B cell (primary cell): ENCODE data around the gene GPX2. TPM values are rescaled to one million over a fixed set of nuclear protein-coding genes. Genes with fewer than 3 reads are reported as not detected.

ENCODE experiments used
- ATAC-seq: fragments of 200-7000 bp; cut with Tn5 transposase; one replicate; pipeline ENCODE4 v1.10.0; 2021; ENCODE audit warnings: low read depth, mild to moderate bottlenecking, moderate number of reproducible peaks, moderate library complexity
- CTCF ChIA-PET: fragments of 350-600 bp; sonication (Branson Sonifier 250); formaldehyde crosslinking; loops from one replicate; lab custom pipeline; 2021; ENCODE audit warnings: antibody characterized with exemption, inconsistent platforms; lab: Charles Lee
- POLR2A ChIA-PET: fragments of 350-600 bp; sonication (Branson Sonifier 250); formaldehyde crosslinking; loops from one replicate; lab custom pipeline; 2021; ENCODE audit warnings: antibody characterized with exemption; lab: Charles Lee
- DNase-seq: peaks from one replicate; pipeline ENCODE4 v3.0.0; 2013
- H2AFZ ChIP-seq: 2 replicates; pipeline ENCODE4 v1.6.1; 2012; ENCODE audit warnings: mild to moderate bottlenecking, low read depth, low read length; ENCODE audit not compliant: insufficient read depth, poor library complexity, severe bottlenecking
- H3K27ac ChIP-seq, 2 donors: 1 replicate in 1 of 2; 2 replicates in 1 of 2; pipeline ENCODE4 v1.5.1; 2012 to 2013; ENCODE audit warnings: low read length in 2 of 2, mild to moderate bottlenecking in 2 of 2, moderate library complexity in 1 of 2
- H3K27me3 ChIP-seq, 4 experiments: fragments of 200-600 bp in 1 of 4; sonication (generic) in 1 of 4; replicated peaks in 1 of 4; 1 replicate in 2 of 4; 2 replicates in 2 of 4; pipeline versions ENCODE4 v1.6.1 to v1.7.0; 2013 to 2016; ENCODE audit warnings: low read length in 3 of 4, mild to moderate bottlenecking in 2 of 4, mixed read lengths in 1 of 4, moderate library complexity in 1 of 4; ENCODE audit not compliant: insufficient read depth in 4 of 4, control insufficient read depth in 3 of 4; ENCODE audit errors: control extremely low read depth in 1 of 4
- H3K36me3 ChIP-seq, 2 experiments: replicated peaks in 1 of 2; 1 replicate in 1 of 2; 2 replicates in 1 of 2; pipeline versions ENCODE4 v1.6.1 to v1.7.1; 2013; ENCODE audit warnings: low read length in 1 of 2; ENCODE audit not compliant: insufficient read depth in 2 of 2, control insufficient read depth in 1 of 2; ENCODE audit errors: control extremely low read depth in 1 of 2, extremely low read depth in 1 of 2
- H3K4me1 ChIP-seq, 2 donors: fragments of 200-600 bp in 1 of 2; sonication (generic) in 1 of 2; 1 replicate in 1 of 2; 2 replicates in 1 of 2; pipeline versions ENCODE4 v1.5.1 to v1.6.1; 2013 to 2017; ENCODE audit warnings: low read length in 2 of 2; ENCODE audit not compliant: control insufficient read depth in 2 of 2, insufficient read depth in 2 of 2
- H3K4me2 ChIP-seq: replicated peaks from 2 replicates; pipeline ENCODE3; 2012; ENCODE audit warnings: mild to moderate bottlenecking, low read depth, low read length; ENCODE audit not compliant: poor library complexity, severe bottlenecking
- H3K4me3 ChIP-seq, 5 experiments: fragments of 200-600 bp in 1 of 5; sonication (generic) in 1 of 5; 1 replicate in 3 of 5; 2 replicates in 2 of 5; pipeline versions ENCODE4 v1.5.1 to v1.7.0; 2011 to 2016; ENCODE audit warnings: low read length in 4 of 5, mild to moderate bottlenecking in 4 of 5, low read depth in 2 of 5, control low read depth in 1 of 5, moderate library complexity in 1 of 5; ENCODE audit not compliant: insufficient read depth in 1 of 5; ENCODE audit errors: control extremely low read depth in 1 of 5, extremely low read depth in 1 of 5
- H3K79me2 ChIP-seq: fragments of 200-600 bp; sonication (generic); one replicate; pipeline ENCODE4 v1.6.0; 2016; ENCODE audit warnings: low read length; ENCODE audit not compliant: control insufficient read depth, insufficient read depth
- H3K9ac ChIP-seq: fragments of 200-600 bp; sonication (generic); 2 replicates; pipeline ENCODE4 v1.6.1; 2017; ENCODE audit warnings: mild to moderate bottlenecking, low read length, moderate library complexity
- H3K9me3 ChIP-seq, 3 donors: one replicate each; pipeline versions ENCODE4 v1.6.1 to v1.7.1; 2013; ENCODE audit warnings: low read length in 2 of 3; ENCODE audit not compliant: control insufficient read depth in 2 of 3, insufficient read depth in 1 of 3; ENCODE audit errors: control extremely low read depth in 1 of 3
- H4K20me1 ChIP-seq: 2 replicates; pipeline ENCODE4 v1.6.0; 2012; ENCODE audit warnings: mild to moderate bottlenecking, low read length; ENCODE audit not compliant: insufficient read depth, control insufficient read depth, poor library complexity, severe bottlenecking
- H3K27ac Mint-ChIP-seq: one replicate; pipeline ENCODE4 v1.8.0; 2021; ENCODE audit warnings: mixed read lengths
- H3K27me3 Mint-ChIP-seq: one replicate; pipeline ENCODE4 v1.8.0; 2021; ENCODE audit warnings: mixed read lengths
- H3K4me1 Mint-ChIP-seq: one replicate; pipeline ENCODE4 v1.8.0; 2021; ENCODE audit warnings: mixed read lengths
- H3K4me3 Mint-ChIP-seq: one replicate; pipeline ENCODE4 v1.8.0; 2021; ENCODE audit warnings: mixed read lengths
- H3K9me3 Mint-ChIP-seq: one replicate; pipeline ENCODE4 v1.8.0; 2022; ENCODE audit warnings: mixed read lengths; ENCODE audit not compliant: insufficient read depth
- CTCF ChIP-seq: fragments of 200-600 bp; IDR thresholded peaks from one replicate; pipeline ENCODE4 v1.8.0; 2022; ENCODE audit warnings: antibody characterized with exemption, mild to moderate bottlenecking
- EZH2 ChIP-seq: IDR thresholded peaks from 2 replicates; pipeline ENCODE4 v1.6.1; 2012; ENCODE audit warnings: borderline replicate concordance, low read depth, mild to moderate bottlenecking, moderate library complexity, low read length; ENCODE audit not compliant: insufficient read depth, poor library complexity, severe bottlenecking
- WGBS: methylation state at CpG from one replicate; pipeline ENCODE4 v1.1.5; 2013; ENCODE audit warnings: missing lambda C conversion rate; ENCODE audit not compliant: insufficient coverage; 5-methylcytosine and 5-hydroxymethylcytosine counted together
- intact Hi-C: fragments of 100-400 bp; cut with micrococcal nuclease; formaldehyde crosslinking; loops from one replicate; pipeline ENCODE4 v1.10.0; 2022
- polyA plus RNA-seq: library from polyadenylated mRNA; depleted of rRNA; stranded (reverse); fragments of >200 nt; gene quantifications from 2 replicates; pipeline ENCODE4 v1.2.3, GENCODE V29; 2012
- total RNA-seq, 2 donors: library from RNA; stranded (reverse); fragments of 120-200 nt in 1 of 2; gene quantifications; 1 replicate in 1 of 2; 2 replicates in 1 of 2; pipeline versions ENCODE4 v1.2.3 to v1.2.4, GENCODE V29; 2013 to 2022

Gene GPX2
- total and polyA plus RNA-seq, 2 donors (not counting 1 experiment from before 2014, with no cell fraction given), result not detected

GRCh38 chr14:64928239-64929013 is 14.1 kb downstream of the GPX2 start:
- peak overlapping the region; percentile 19 to 51 for H3K27ac ChIP-seq
- ChIA-PET POLR2A (no interaction called here), CTCF (interaction anchor here (1.8 kb wide), 1 partner anchor 13 kb away, joined by 6 read pairs; the partner anchor contains the start of gene CHURC1)
- Mint-ChIP-seq H3K27ac (no peak overlapping the region), H3K4me1 (peaks cover 13% of the 10 kb centered on the region), H3K4me3 (no peak overlapping the region), H3K9me3 (no peaks in the 10 kb centered on the region), H3K27me3 (no peaks in the 10 kb centered on the region)
- H3K9ac ChIP-seq, result no peak overlapping the region
- 61% methylated on average over 6 of the region's 7 CpGs for WGBS
- no peak overlapping the region for H2AFZ ChIP-seq
- DNase-seq (no peak), ATAC-seq (no peak)
- H3K9me3 ChIP-seq, result no peaks in the 10 kb centered on the region
- H3K79me2 ChIP-seq, result peaks cover 38% of the 10 kb centered on the region
- H3K27me3 ChIP-seq, result no peaks in the 10 kb centered on the region
- H3K36me3 ChIP-seq, result peaks cover 8 to 81% of the 10 kb centered on the region in 2 experiments
- peak overlapping the region in 1 of 5 experiments; percentile 4 for H3K4me3 ChIP-seq
- TF ChIP-seq CTCF (no peak), EZH2 (no peak)
- peaks cover 31% of the 10 kb centered on the region for H4K20me1 ChIP-seq
- intact Hi-C loops, result no loop called here
- peaks cover 15 to 19% of the 10 kb centered on the region in 2 donors for H3K4me1 ChIP-seq
- H3K4me2 ChIP-seq, result peak overlapping the region; percentile 51

- no peak overlapping the region for H3K27ac Mint-ChIP-seq
Observed at GRCh38 chr14:64927031-64927430, 15.5 kb downstream of the GPX2 start.

More at GRCh38 chr14:64927031-64927430, 15.5 kb downstream of the GPX2 start:
- no CpG with 5 or more reads among the region's 3 CpGs for WGBS
- Histone ChIP-seq H3K79me2 (peaks cover 47% of the 10 kb centered on the region), H3K27ac (peak overlapping the region in 1 of 2 donors; percentile 44), H3K9ac (no peak overlapping the region), H3K4me2 (no peak overlapping the region), H4K20me1 (peaks cover 42% of the 10 kb centered on the region), H3K36me3 (peaks cover 9 to 67% of the 10 kb centered on the region in 2 experiments), H3K9me3 (no peaks in the 10 kb centered on the region), H3K27me3 (no peaks in the 10 kb centered on the region), H3K4me3 (no peak overlapping the region), H3K4me1 (peaks cover 15 to 19% of the 10 kb centered on the region in 2 donors), H2AFZ (no peak overlapping the region)
- ChIA-PET POLR2A (no interaction called here), CTCF (interaction anchor here (1.5 to 1.8 kb wide), 3 partner anchors 9 to 35 kb away, joined by 4 to 6 read pairs (median 5); partner anchors contain the start of gene CHURC1)
- Mint-ChIP-seq H3K4me3 (no peak overlapping the region), H3K4me1 (peaks cover 15% of the 10 kb centered on the region), H3K9me3 (no peaks in the 10 kb centered on the region), H3K27me3 (no peaks in the 10 kb centered on the region)
- DNase-seq (no peak), ATAC-seq (no peak)
- intact Hi-C loops, result no loop called here
- TF ChIP-seq CTCF (no peak), EZH2 (no peak)
